HG02938 (cell line): ENCODE results near the gene ZNF784.

Source experiments
- ATAC-seq: cut with Tn5 transposase; IDR thresholded peaks from one replicate; pipeline ENCODE4 v1.9.1; 2021; ENCODE audit warnings: mild to moderate bottlenecking, moderate library complexity; ENCODE audit not compliant: unreplicated experiment

Gene ZNF784

GRCh38 chr19:55644191-55644833 lies 19.9 kb upstream of the ZNF784 start:
- ATAC-seq: no peak

GRCh38 chr19:55643887-55644176 lies 19.5 kb upstream of the ZNF784 start:
- no peak for ATAC-seq

- ATAC-seq: no peak
Measured at GRCh38 chr19:55643003-55643886, 18.9 kb upstream of the ZNF784 start, which contains the start of gene ZNF581. TSS of gene ZNF581 (plus strand) at chr19:55643649. CDS start at chr19:55644572, 923 bp downstream.

DNA sequence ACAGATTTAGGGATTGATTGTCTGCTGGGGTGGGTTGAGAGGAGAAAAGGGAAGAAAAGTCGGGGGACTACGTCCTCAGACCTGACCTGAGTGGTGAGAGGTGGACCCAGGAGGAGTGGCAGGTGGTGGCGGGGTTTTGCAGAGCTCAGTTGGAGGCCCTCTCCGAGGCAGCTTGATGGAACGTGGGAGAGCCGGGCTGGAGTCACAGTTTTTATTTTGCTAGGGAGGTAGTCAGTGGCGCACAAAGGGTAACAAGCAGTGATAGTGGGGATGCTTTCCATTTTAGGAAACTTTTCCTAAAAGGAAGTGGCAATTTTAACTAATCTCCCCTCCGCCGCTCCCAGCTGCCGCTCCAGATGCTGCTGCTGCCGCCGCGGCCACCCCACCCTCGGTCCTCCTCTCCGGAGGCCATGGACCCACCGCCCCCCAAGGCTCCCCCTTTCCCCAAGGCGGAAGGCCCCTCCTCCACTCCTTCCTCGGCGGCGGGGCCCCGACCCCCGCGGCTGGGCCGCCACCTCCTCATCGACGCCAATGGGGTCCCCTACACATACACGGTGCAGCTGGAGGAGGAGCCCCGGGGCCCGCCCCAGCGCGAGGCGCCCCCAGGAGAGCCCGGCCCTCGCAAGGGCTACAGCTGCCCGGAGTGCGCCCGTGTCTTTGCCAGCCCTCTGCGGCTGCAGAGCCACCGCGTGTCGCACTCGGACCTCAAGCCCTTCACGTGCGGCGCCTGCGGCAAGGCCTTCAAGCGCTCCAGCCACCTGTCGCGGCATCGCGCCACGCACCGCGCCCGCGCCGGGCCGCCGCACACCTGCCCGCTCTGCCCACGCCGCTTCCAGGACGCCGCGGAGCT lies 18.0 kb upstream of the ZNF784 start:
- ATAC-seq: no peak

DNA sequence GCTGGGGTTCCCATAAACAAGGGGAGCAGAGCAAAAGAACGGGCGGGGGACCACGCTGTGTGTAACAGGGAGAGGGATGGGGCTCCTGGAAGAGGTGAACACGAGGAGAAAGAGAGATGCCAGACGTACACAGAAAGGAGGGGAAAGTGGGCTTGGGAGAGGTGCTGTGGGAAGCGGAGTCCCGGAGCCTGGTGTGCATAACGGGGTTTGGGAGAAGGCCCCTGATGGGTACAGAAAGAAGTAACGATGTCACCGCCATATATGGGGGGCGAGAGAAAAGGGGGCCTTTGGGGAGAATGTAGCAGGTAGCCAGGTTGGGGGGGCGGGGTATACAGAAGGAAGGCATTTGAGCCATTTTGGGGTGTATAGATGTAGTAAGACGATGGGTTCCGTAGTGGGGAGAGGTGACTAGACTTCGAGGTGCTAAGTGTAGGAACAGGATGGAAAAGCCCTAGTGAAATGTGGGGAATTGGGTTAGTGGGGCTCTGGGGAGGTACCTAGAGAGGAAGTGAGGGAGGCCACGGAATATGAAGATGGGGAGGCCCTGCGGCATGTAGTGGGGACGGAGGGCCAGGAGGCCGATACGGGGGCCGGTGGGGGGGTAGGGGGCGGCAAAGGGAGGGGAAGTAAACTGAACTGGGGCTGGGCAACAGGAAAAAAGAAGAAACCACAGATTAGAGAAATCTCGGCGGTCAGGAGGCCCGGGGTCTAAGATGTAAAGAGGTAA lies 17.2 kb upstream of the ZNF784 start:
- no peak for ATAC-seq

DNA sequence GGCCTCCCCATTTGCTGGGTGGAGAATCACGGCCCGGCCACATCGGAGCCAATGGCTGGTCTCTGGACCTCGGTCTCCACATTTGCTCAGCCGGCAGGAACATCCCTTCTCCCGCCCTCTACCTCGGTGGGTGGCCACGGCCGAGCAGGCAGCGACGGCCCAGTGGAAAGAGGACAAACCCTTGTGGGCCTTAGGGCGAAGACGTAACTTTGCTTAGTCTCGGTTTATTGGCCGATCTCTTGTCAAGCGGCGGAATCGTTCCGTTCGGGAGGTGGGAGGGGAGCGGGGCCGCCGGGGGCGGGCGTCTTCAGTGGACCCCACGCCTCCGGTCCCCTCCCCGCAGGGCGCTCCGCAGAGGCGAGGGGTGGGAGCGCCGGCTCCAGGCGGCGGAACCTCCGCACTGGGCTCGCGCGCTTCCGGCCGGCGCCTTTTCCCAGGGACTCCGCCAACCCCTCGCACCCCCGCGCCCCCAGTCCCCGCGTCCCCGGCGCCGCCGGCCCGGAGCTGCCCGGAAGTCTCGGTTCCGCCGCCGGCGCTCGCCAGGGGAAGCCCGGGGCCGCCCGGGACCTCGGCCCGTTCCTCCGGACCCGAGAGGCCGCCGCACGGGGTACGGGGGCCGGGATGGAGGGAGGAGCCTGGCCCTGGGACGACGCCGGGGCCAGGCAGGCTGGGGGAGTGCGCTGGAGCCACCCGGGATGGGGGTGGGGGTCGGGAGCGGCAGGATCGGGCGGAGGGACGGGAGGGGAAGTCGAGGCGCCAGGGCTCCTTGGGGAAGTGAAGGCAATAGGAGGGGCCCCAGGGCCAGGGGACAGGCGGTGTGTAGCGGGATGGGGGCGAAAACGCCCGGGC lies 16.4 kb upstream of the ZNF784 start, which contains the start of gene ZNF580:
Gene ZNF580, plus strand, starts transcription at position 426 of the 849 bp plus-strand sequence. CDS start 1,507 bp downstream, outside the sequence.
- ATAC-seq: no peak

GRCh38 chr19:55640043-55640576 lies 15.7 kb upstream of the ZNF784 start:
- ATAC-seq: no peak

DNA sequence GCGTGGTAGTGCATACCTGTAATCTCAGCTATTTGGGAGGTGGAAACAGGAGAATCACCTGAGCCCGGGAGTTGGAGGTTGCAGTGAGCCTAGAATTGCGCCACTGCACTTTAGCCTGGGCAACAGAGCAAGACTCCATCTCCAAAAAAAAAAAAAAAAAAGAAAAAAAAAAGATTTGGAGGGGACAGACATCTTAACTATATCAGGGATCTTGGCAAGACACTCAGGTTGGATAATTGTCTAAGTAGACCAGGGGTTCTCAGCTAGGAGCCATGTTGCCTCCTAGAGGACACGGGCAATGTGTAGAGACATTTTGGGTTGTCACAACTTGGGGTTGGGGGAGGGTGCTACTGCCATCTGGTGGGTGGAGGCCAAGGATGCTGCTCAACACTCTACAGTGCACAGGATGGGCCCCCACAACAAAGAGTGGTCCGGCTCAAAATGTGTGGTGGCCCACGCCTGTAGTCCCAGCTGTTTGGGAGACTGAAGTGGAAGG lies 14.5 kb upstream of the ZNF784 start:
- ATAC-seq: no peak

- ATAC-seq: no peak
Measured at GRCh38 chr19:55637534-55637933, 13.2 kb upstream of the ZNF784 start.

DNA sequence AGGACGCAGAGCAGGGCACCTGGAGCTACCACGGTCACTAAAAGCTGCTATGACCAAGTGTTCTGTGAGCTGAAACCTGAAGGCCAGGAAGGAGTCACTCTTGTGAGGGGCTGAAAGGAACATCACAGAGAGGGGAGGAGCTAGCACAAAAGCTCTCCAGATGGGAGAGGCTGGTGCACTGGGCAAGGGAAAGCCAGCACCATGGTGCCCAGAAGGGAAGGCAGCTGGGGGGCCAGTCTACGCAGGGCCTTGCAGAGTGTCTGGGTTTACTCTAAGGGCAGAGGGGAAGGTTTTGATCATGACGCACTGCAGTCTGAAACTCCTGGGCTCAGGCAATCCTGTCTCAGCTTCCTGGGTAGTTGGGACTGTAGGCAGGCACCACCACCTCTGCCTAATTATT lies 12.4 kb upstream of the ZNF784 start:
- ATAC-seq: no peak

DNA sequence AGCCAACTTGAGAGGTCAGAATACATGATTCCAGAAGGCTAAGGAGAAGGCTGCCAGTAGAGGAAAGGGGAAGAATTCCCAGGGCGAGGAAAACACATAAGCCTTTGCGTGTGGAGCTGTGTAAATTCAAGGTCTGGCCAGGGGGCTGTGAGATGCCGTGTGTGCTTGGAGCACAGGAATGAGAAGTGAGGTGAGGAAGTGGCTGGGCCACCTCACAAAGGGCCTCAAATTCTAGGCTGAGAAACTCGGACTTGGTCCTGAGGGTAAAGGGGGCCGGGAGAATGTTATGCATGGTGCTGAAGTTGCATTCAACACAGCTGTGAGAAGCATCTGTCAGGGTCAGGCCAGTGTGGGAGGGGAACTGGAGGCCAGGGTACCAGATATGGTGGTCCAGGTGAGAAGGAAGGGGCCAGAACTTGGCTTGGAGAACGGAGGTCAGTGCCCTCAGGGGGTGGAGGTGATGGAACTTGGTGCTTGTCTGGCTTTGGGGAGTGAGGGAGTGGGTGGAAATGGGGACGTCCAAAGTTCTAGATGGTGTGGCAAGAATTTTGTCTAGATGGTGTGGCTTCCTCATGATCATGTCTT lies 11.6 kb upstream of the ZNF784 start:
- ATAC-seq: no peak

DNA sequence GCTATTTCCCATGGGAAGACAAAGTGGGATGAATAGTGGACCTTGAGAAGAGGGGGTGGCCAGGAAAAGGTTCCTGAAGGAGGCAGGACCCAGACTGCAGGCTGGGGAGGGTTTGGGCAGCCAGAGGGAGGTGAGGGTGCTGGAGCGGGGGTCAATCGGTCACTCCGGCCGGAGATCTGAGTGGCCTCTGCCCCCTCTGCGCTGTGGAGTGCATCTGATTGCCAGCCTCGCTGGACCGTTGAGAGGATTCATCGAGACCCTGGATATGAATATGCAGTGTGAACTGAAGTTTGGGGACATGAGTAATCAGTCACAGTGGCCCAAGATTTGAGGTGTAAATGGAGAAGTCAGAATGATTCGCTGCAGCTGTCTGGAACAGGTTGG lies 11.0 kb upstream of the ZNF784 start:
- no peak for ATAC-seq

GRCh38 chr19:55633861-55634260 lies 9.5 kb upstream of the ZNF784 start:
- ATAC-seq: no peak

DNA sequence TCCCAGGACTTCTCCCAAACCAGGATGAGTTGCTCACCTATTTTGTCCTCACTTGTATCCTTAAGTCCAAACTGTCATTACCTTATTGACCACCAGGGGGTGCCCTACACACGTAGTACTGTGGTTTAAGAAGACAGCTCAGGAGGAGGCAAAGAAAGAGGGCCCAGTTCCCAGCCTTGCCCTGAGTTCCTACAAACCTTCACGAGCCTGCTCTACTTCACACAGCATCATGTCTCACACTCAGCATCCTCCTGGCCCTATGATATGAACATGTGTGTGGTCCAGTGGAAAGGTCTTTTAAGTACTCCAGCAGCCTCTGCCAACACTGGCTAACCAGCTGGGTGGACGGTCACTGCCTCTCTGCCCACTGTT lies 8.1 kb upstream of the ZNF784 start:
- no peak for ATAC-seq

DNA sequence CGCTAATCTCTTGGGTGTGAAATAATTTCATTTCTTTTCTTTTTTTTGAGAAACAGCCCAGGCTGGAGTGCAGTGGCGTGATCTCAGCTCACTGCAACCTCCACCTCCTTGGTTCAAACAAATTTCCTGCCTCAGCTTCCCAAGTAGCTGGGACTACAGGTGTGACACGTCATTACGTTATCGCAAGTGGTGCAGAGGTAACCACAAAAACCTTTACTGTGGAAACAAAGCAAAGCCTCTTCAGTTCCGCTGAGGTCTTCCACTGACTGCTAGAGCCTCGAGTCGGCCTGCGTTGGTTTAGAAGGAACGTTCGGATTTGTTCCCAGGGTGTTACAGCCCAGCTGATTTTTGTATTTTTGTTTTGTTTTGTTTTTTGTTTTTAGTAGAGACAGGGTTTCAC lies 2.0 kb upstream of the ZNF784 start:
- ATAC-seq: no peak

DNA sequence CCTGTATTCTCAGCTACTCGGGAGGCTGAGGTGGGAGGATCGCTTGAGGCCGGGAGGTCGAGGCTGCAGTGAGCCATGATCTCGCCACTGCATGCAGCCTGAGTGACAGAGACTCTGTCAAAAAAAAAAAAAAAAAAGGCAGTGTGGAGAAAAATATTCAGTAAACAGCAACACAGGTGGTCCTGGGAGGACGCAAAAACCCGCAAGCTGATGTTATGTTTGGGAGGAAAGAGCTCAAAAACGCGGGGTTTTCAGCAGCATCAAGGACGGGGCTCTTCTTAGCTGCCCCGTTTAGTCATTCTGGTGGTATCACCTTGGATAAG lies 599 bp upstream of the ZNF784 start:
- ATAC-seq: no peak

DNA sequence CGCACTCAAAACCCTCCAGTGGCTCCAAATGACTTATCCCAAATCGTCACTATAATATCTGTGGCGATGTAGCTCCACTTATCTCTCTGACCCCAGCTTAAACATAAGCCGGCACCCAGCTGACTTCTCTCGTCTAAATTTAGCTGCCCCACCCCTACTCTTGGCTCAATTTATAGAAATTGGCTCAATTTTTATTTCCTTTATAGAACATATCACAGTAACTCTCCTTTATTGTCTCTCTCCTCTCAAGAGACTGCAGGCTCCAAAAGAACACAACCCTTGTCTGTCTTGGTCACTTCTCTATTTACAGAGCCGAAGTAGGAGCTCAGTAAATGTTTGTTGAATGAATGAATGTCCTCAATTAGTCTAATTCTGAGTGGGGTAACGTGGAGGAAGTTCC lies 805 bp downstream of the ZNF784 start:
- ATAC-seq: no peak

GRCh38 chr19:55623130-55623529 lies 1.2 kb downstream of the ZNF784 start:
- ATAC-seq: no peak

DNA sequence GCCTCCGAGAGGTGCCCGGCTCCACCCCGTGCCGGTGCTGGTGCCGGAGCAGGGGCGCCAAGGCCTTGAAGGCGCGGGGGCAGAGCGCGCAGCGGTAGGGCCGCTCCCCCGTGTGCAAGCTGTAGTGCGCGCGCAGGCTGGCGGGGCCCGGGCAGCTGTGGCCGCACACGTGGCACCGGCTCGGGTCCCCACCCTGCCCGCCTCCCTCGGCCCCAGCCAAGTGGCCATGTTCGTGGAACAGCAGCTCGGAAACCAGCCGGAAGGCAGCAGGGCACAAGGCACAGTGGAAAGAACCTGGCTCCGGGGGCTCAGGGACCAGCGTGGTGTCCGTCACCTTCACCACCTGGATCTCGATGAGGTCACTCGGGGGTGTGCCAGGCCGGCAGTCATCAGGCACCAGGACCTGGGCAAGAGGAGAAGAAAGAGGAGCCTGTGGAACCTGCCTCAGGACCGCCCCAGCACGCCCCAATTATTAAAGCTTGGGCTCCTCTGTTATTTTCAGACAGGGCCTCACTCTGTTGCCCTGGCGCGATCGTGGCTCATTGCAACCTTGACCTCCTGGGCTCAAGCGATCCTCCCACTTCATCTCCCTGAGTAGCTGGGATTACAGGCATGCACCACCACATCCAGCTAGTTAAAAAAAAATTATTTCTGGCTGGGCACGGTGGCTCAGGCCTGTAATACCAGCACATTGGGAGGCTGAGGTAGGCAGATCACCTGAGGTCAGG lies 2.0 kb downstream of the ZNF784 start:
- no peak for ATAC-seq
